Right lobe of liver (tissue), 6 donors: ENCODE data around the gene SNRPD3. TPM values are rescaled to one million over a fixed set of nuclear protein-coding genes. Genes with fewer than 3 reads are reported as not detected.

Source experiments
- ATAC-seq, 4 donors: fragments of 200-7000 bp; cut with Tn5 transposase; one replicate each; pipeline ENCODE4 v1.9.1; 2020; ENCODE audit warnings: mild to moderate bottlenecking in 4 of 4, moderate library complexity in 4 of 4
- DNase-seq, 3 donors: peaks; one replicate each; pipeline ENCODE4 v3.0.0-alpha.2; 2020
- H3K27ac ChIP-seq, 3 donors: fragments of 200-600 bp; one replicate each; pipeline ENCODE4 v1.8.0; 2022
- H3K27me3 ChIP-seq, 2 donors: fragments of 200-600 bp; one replicate each; pipeline ENCODE4 v1.8.0; 2022
- H3K36me3 ChIP-seq, 4 donors: fragments of 200-600 bp; sonication (generic) in 1 of 4; one replicate each; pipeline versions ENCODE4 v1.5.1 to v1.8.0; 2017 to 2022; ENCODE audit warnings: control low read depth in 1 of 4
- H3K4me1 ChIP-seq, 4 donors: fragments of 200-600 bp; sonication (generic) in 1 of 4; one replicate each; pipeline versions ENCODE4 v1.5.1 to v1.8.0; 2017 to 2022; ENCODE audit warnings: control low read depth in 1 of 4
- H3K4me3 ChIP-seq, 3 donors: fragments of 200-600 bp; one replicate each; pipeline ENCODE4 v1.8.0; 2022
- H3K9me3 ChIP-seq, 4 donors: fragments of 200-600 bp; sonication (generic) in 1 of 4; one replicate each; pipeline versions ENCODE4 v1.5.1 to v1.8.0; 2017 to 2022; ENCODE audit warnings: control low read depth in 1 of 4
- CTCF ChIP-seq, 4 donors: fragments of 200-600 bp in 3 of 4; fragments of 450-650 bp in 1 of 4; IDR thresholded peaks; one replicate each; pipeline versions ENCODE4 v1.5.1 to v1.8.0; 2016 to 2022; ENCODE audit warnings: antibody characterized with exemption in 4 of 4, mild to moderate bottlenecking in 2 of 4
- POLR2A ChIP-seq: fragments of 450-650 bp; IDR thresholded peaks from one replicate; pipeline ENCODE4 v1.6.1; 2017; ENCODE audit warnings: antibody characterized with exemption, mild to moderate bottlenecking
- WGBS: methylation state at CpG from one replicate; pipeline ENCODE4 v1.1.6; 2018; ENCODE audit warnings: low coverage, low lambda C conversion rate; ENCODE audit not compliant: insufficient coverage; ENCODE audit errors: missing lambda C conversion rate; 5-methylcytosine and 5-hydroxymethylcytosine counted together
- intact Hi-C, 2 donors: fragments of 100-400 bp; cut with DNase I; formaldehyde crosslinking; loops; one replicate each; pipeline versions ENCODE4 v1.11.2 to v1.14.1; 2022
- total RNA-seq, 6 experiments: library from RNA; depleted of rRNA in 2 of 6; stranded (reverse); fragments of >200 nt in 2 of 6; fragmentation: NEBNext Ultra II Directional in 3 of 6; extraction: Animal tissue kit (Norgen Biotek cat#: 25700) in 3 of 6; gene quantifications; one replicate each; pipeline versions ENCODE4 v1.1.0 to v1.2.4, GENCODE V29; 2016 to 2023
- donor health status: DM: no; HTN: yes; CAD: no.
- donor health status: DM: no; HTN: no; CAD: no.
- donor health status: DM: no; HTN: no; CAD: no.
- donor health status: DM: no; HTN: yes; CAD: no.
- donor health status: DM: no; HTN: yes; CAD: no.

The SNRPD3 gene
- total RNA-seq, 6 experiments from 2014 or later, result 43.3 to 180 (median 53.4) TPM

GRCh38 chr22:24554313-24555164 lies 1.3 kb upstream of the SNRPD3 start, which contains the start of gene GUCD1:
Gene GUCD1 (minus strand): TSS chr22:24555138. CDS start chr22:24554991, 147 bp downstream.
- 0% methylated on average over 11 of the region's 64 CpGs for WGBS
- DNase-seq (peak; percentile 50 to 71 (median 66)), ATAC-seq (peak in 1 of 4 donors; percentile 3)
- Histone ChIP-seq H3K27me3 (no peaks in the 10 kb centered on the region), H3K27ac (peak within 1 kb of the TSS; percentile 96 to 99 (median 97)), H3K36me3 (peaks cover 0 to 29% (median 14%) of the 10 kb centered on the region in 4 donors), H3K4me3 (peak within 1 kb of the TSS; percentile 94 to 100 (median 98)), H3K9me3 (no peaks in the 10 kb centered on the region), H3K4me1 (peaks cover 0 to 53% (median 20%) of the 10 kb centered on the region in 4 donors)
- intact Hi-C loops, result loop anchor here in 1 of 2 donors (10.0 kb wide), 1 partner anchor 50 kb away; the partner anchor contains the start of gene GGT1
- peak; percentile 96 for TF ChIP-seq POLR2A
- TF ChIP-seq CTCF (IDR thresholded peaks at IDR 0.05), result no peak

- Histone ChIP-seq H3K4me1 (peaks cover 2 to 28% (median 16%) of the 10 kb centered on the region in 4 donors), H3K9me3 (no peaks in the 10 kb centered on the region), H3K4me3 (no peak overlapping the region), H3K27ac (no peak overlapping the region), H3K27me3 (no peaks in the 10 kb centered on the region), H3K36me3 (peaks cover 0 to 38% (median 21%) of the 10 kb centered on the region in 4 donors)
- 33% methylated on average over 2 of the region's 4 CpGs for whole genome bisulfite sequencing
- no peak for DNase-seq
- TF ChIP-seq POLR2A, result no peak
- no peak for ATAC-seq
- intact Hi-C loops, result loop anchor here in 1 of 2 donors (10.0 kb wide), 1 partner anchor 45 kb away; the partner anchor contains the start of gene GGT1
Observed at GRCh38 chr22:24559471-24559870, 3.7 kb downstream of the SNRPD3 start.

DNA sequence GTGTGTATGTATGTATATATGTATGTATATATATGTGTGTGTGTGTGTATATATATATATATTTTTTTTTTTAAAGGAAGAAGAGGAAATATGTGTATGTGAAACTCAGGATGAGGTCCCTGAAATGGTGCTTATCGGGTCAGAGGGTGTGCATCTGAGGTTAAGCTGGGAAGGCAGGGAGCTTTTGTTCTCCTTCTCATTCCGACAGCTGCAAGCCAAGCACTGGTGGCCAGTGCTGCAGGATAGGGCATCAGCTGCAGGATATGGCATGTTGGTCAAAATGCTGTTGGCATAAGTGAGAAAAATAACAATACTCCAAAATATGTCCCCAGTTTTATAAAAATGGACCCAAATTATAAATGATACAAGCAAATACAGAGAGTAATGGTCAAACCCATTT lies 7.4 kb downstream of the SNRPD3 start:
- 86% methylated on average over 2 of the region's 2 CpGs for WGBS
- peaks cover 0 to 50% (median 20%) of the 10 kb centered on the region in 4 donors for H3K4me1 ChIP-seq
- peak overlapping the region in 1 of 3 donors; percentile 65 for H3K27ac ChIP-seq
- H3K4me3 ChIP-seq, result no peak overlapping the region
- H3K9me3 ChIP-seq, result no peaks in the 10 kb centered on the region
- no peaks in the 10 kb centered on the region for H3K27me3 ChIP-seq
- ATAC-seq (no peak), DNase-seq (no peak)
- peaks cover 0 to 35% (median 15%) of the 10 kb centered on the region in 4 donors for H3K36me3 ChIP-seq
- TF ChIP-seq CTCF (IDR thresholded peaks at IDR 0.05) (no peak), POLR2A (no peak)
- intact Hi-C loops, result no loop called here

GRCh38 chr22:24564376-24565058 lies 8.7 kb downstream of the SNRPD3 start:
- Histone ChIP-seq H3K27ac (peak overlapping the region in 2 of 3 donors; percentile 59 to 65), H3K4me1 (peaks cover 0 to 50% (median 20%) of the 10 kb centered on the region in 4 donors), H3K9me3 (no peaks in the 10 kb centered on the region), H3K36me3 (peaks cover 0 to 35% (median 18%) of the 10 kb centered on the region in 4 donors), H3K4me3 (no peak overlapping the region), H3K27me3 (no peaks in the 10 kb centered on the region)
- intact Hi-C loops, result no loop called here
- WGBS, result 26% methylated on average over 2 of the region's 2 CpGs
- TF ChIP-seq CTCF (IDR thresholded peaks at IDR 0.05), result no peak
- no peak for TF ChIP-seq POLR2A
- DNase-seq (peak in 1 of 3 donors; percentile 76), ATAC-seq (peak; percentile 81 to 91 (median 90))
